Body of pancreas (tissue), 4 donors: ENCODE results near the gene TNFRSF18. TPM values are rescaled to one million over a fixed set of nuclear protein-coding genes. Genes with fewer than 3 reads are reported as not detected.
A peak's percentile ranks its signal among the peaks of the same experiment; 100 is the strongest.

Experiments
- ATAC-seq: fragments of 150-250 bp; one replicate; pipeline ENCODE4 v1.9.1; 2016
- DNase-seq, 4 donors: peaks; one replicate each; pipeline ENCODE4 v3.0.0-alpha.2; 2019
- H3K27ac ChIP-seq, 4 donors: fragments of 200-600 bp; sonication (generic); 1 replicate in 3 of 4; 2 replicates in 1 of 4; pipeline versions ENCODE4 v1.5.1 to v1.6.1; 2016 to 2019; ENCODE audit warnings: mild to moderate bottlenecking in 1 of 4, mixed read lengths in 1 of 4, moderate library complexity in 1 of 4
- H3K27me3 ChIP-seq, 2 donors: fragments of 200-600 bp; sonication (generic); one replicate each; pipeline ENCODE4 v1.6.0; 2016; ENCODE audit warnings: mild to moderate bottlenecking in 1 of 2
- H3K36me3 ChIP-seq, 2 donors: fragments of 200-600 bp; sonication (generic); replicated peaks in 1 of 2; 2 replicates each; pipeline ENCODE4 v1.5.1; 2016; ENCODE audit warnings: low read depth in 2 of 2; ENCODE audit not compliant: insufficient read depth in 1 of 2
- H3K4me1 ChIP-seq: fragments of 200-600 bp; sonication (generic); one replicate; pipeline ENCODE4 v1.6.0; 2016
- H3K4me3 ChIP-seq, 2 donors: fragments of 200-600 bp; sonication (generic); 1 replicate in 1 of 2; 2 replicates in 1 of 2; pipeline ENCODE4 v1.5.1; 2016 to 2019
- H3K9me3 ChIP-seq, 3 donors: fragments of 200-600 bp; sonication (generic); 1 replicate in 2 of 3; 2 replicates in 1 of 3; pipeline ENCODE4 v1.5.1; 2016
- POLR2A ChIP-seq, 3 donors: fragments of 450-650 bp; IDR thresholded peaks; one replicate each; pipeline ENCODE4 v1.6.1; 2016; ENCODE audit warnings: antibody characterized with exemption in 3 of 3, mild to moderate bottlenecking in 2 of 3
- WGBS, 2 donors: methylation state at CpG; one replicate each; pipeline ENCODE4 v1.1.5; 2017; 5-methylcytosine and 5-hydroxymethylcytosine counted together
- intact Hi-C: fragments of 100-400 bp; cut with DNase I; formaldehyde crosslinking; loops from one replicate; pipeline ENCODE4 v1.15.1; 2023
- total RNA-seq, 2 donors: library from RNA; depleted of rRNA; stranded (reverse); fragments of >200 nt; gene quantifications; one replicate each; pipeline ENCODE4 v1.1.0, GENCODE V29; 2016
- TF ChIP-seq, protein P1 (sequence below), 7 experiments: fragments of 450-650 bp in 4 of 7; fragments of 200-600 bp in 3 of 7; sonication (generic) in 3 of 7; IDR thresholded peaks; one replicate each; pipeline ENCODE4 v1.5.1; 2016 to 2019; ENCODE audit warnings: antibody characterized with exemption in 7 of 7

TNFRSF18 gene
- total RNA-seq, 2 donors from 2014 or later: not detected

DNA sequence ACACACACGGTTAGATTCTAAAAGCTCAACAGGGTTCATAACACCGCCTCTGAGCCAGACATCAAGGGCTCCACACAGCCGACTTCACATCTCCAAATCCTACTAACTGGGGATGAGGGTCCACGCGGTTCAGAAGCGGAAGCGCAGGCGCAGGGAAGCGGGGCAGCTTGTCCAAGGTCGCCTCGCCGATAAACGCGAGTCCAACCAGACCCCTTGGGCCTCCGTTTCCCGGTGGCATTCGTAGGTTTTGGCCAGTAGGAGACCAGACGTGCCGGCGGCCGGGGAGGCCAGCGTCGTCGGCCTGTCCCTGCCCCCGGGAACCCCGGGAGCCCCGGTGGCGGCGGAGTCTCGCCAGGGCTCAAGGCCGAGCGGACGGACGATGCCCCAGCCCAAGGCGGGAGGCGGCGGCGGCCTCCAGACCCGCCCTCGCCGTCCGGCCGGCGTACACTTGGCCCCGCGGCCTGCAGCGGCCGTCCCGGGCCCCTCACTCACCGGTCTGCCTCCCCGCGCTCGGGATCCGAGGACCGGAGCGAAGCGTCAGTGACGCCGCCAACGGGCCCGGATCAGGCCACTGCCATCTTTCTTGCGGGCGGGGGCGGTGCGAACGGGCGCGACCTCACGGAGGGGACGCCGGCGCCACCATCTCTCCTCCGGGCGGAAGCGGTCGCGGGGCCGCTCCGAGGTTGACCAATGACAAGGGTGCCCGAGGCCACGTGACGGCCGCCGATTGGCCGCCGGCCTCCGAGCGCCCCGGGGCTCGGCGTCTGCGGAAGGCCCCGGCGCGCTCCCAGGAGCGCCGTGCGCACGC is 25.2 kb upstream of the TNFRSF18 start, which contains the start of gene SDF4:
Gene SDF4, minus strand, starts transcription at position 602 of the 808 bp plus-strand sequence. CDS start 3,229 bp downstream, outside the sequence.
- Histone ChIP-seq H3K27ac (peak within 1 kb of the TSS; percentile 63 to 96 (median 82)), H3K9me3 (no peaks in the 10 kb centered on the region), H3K27me3 (peaks cover 0 to under 1% of the 10 kb centered on the region in 2 donors), H3K4me3 (peak within 1 kb of the TSS; percentile 67 to 97), H3K36me3 (peaks cover 6% of the 10 kb centered on the region in 2 donors), H3K4me1 (peaks cover 28% of the 10 kb centered on the region)
- peak; percentile 97 for DNase-seq
- intact Hi-C loops: no loop called here
- 0 to 1% methylated on average over 1 to 98 of the region's 99 CpGs for WGBS, 2 donors
- ATAC-seq: peak; percentile 97
- peak; percentile 53 to 74 (median 65) for TF ChIP-seq POLR2A (IDR thresholded peaks at IDR 0.05)
- TF ChIP-seq, protein P1, sequence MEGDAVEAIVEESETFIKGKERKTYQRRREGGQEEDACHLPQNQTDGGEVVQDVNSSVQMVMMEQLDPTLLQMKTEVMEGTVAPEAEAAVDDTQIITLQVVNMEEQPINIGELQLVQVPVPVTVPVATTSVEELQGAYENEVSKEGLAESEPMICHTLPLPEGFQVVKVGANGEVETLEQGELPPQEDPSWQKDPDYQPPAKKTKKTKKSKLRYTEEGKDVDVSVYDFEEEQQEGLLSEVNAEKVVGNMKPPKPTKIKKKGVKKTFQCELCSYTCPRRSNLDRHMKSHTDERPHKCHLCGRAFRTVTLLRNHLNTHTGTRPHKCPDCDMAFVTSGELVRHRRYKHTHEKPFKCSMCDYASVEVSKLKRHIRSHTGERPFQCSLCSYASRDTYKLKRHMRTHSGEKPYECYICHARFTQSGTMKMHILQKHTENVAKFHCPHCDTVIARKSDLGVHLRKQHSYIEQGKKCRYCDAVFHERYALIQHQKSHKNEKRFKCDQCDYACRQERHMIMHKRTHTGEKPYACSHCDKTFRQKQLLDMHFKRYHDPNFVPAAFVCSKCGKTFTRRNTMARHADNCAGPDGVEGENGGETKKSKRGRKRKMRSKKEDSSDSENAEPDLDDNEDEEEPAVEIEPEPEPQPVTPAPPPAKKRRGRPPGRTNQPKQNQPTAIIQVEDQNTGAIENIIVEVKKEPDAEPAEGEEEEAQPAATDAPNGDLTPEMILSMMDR (IDR thresholded peaks at IDR 0.05): no peak

GRCh38 chr1:1230656-1231399 is 24.4 kb upstream of the TNFRSF18 start:
- intact Hi-C loops: no loop called here
- H3K27me3 ChIP-seq: no peaks in the 10 kb centered on the region
- peaks cover 6 to 7% of the 10 kb centered on the region in 2 donors for H3K36me3 ChIP-seq
- TF ChIP-seq, protein P1 (IDR thresholded peaks at IDR 0.05): peak in 3 of 7 experiments; percentile 10 to 33 (median 30)
- TF ChIP-seq POLR2A (IDR thresholded peaks at IDR 0.05): no peak
- ATAC-seq: no peak
- peaks cover 28% of the 10 kb centered on the region for H3K4me1 ChIP-seq
- H3K27ac ChIP-seq: peak overlapping the region in 3 of 4 donors; percentile 73 to 96 (median 90)
- peak in 2 of 4 donors; percentile 22 to 31 for DNase-seq
- WGBS, 2 donors: 10% methylated on average over 24 of the region's 24 CpGs
- no peaks in the 10 kb centered on the region for H3K9me3 ChIP-seq
- H3K4me3 ChIP-seq: peak overlapping the region; percentile 67 to 97

GRCh38 chr1:1229770-1230169 is 23.4 kb upstream of the TNFRSF18 start:
- Histone ChIP-seq H3K27ac (no peak overlapping the region), H3K9me3 (no peaks in the 10 kb centered on the region), H3K36me3 (peaks cover 6 to 7% of the 10 kb centered on the region in 2 donors), H3K4me1 (peaks cover 28% of the 10 kb centered on the region), H3K4me3 (no peak overlapping the region), H3K27me3 (no peaks in the 10 kb centered on the region)
- ATAC-seq (no peak), DNase-seq (no peak)
- intact Hi-C loops: loop anchor here (5.0 kb wide), 1 partner anchor 112 kb away; the partner anchor contains the start of gene C1orf159
- 76 to 78% methylated on average over 15 to 19 of the region's 19 CpGs for WGBS, 2 donors
- TF ChIP-seq, protein P1 (IDR thresholded peaks at IDR 0.05): no peak
- no peak for TF ChIP-seq POLR2A (IDR thresholded peaks at IDR 0.05)

GRCh38 chr1:1228596-1229321 is 22.4 kb upstream of the TNFRSF18 start:
- Histone ChIP-seq H3K4me1 (peaks cover 28% of the 10 kb centered on the region), H3K9me3 (no peaks in the 10 kb centered on the region), H3K4me3 (no peak overlapping the region), H3K27ac (no peak overlapping the region), H3K27me3 (no peaks in the 10 kb centered on the region), H3K36me3 (peaks cover 6 to 7% of the 10 kb centered on the region in 2 donors)
- no peak for ATAC-seq
- TF ChIP-seq, protein P1 (IDR thresholded peaks at IDR 0.05): no peak
- TF ChIP-seq POLR2A (IDR thresholded peaks at IDR 0.05): no peak
- 88 to 90% methylated on average over 15 to 26 of the region's 28 CpGs for WGBS, 2 donors
- no peak for DNase-seq
- intact Hi-C loops: loop anchor here (5.0 kb wide), 1 partner anchor 111 kb away; the partner anchor contains the start of gene C1orf159
